IMR-90 (cell line): ENCODE results near the gene MAPK1. TPM values are rescaled to one million over a fixed set of nuclear protein-coding genes. Genes with fewer than 3 reads are reported as not detected.

Experiments used
- ATAC-seq: fragments of 200-7000 bp; cut with Tn5 transposase; 2 replicates; pipeline ENCODE4 v1.9.1; 2020; ENCODE audit warnings: low read depth, mild to moderate bottlenecking, moderate library complexity
- BruUV-seq: library from RNA; stranded (reverse); fragments of 400-500 nt; replicated peaks from 2 replicates; lab custom pipeline; 2021; lab: Mats Ljungman, UMichigan
- CTCF ChIA-PET: fragments of 300-600 bp; formaldehyde crosslinking; extraction: SDS; loops from one replicate; lab custom pipeline; 2021; ENCODE audit warnings: antibody characterized with exemption; lab: Yijun Ruan, JAX
- POLR2A ChIA-PET: fragments of 300-600 bp; sonication (Branson Sonifier 250); formaldehyde crosslinking; loops from one replicate; lab custom pipeline; 2022; ENCODE audit warnings: antibody characterized with exemption; ENCODE audit not compliant: unreplicated experiment; lab: Charles Lee
- DNase-seq: peaks from one replicate; pipeline ENCODE4 v3.0.0; 2013
- H2AFZ ChIP-seq: replicated peaks from 2 replicates; pipeline ENCODE3; 2013; ENCODE audit warnings: low read length, mild to moderate bottlenecking; ENCODE audit not compliant: poor library complexity
- H2AK5ac ChIP-seq: 2 replicates; pipeline ENCODE4 v1.6.1; 2013; ENCODE audit warnings: low read depth, low read length, inconsistent platforms
- H2AK9ac ChIP-seq: replicated peaks from 2 replicates; pipeline ENCODE3; 2013; ENCODE audit warnings: mild to moderate bottlenecking, low read depth, low read length, moderate library complexity; ENCODE audit not compliant: poor library complexity
- H2BK120ac ChIP-seq: 2 replicates; pipeline ENCODE4 v1.6.1; 2013; ENCODE audit warnings: low read depth, low read length, inconsistent platforms
- H2BK15ac ChIP-seq: 3 replicates; pipeline ENCODE4 v1.6.1; 2013; ENCODE audit warnings: low read depth, low read length, inconsistent platforms
- H2BK20ac ChIP-seq: 2 replicates; pipeline ENCODE4 v1.6.1; 2013; ENCODE audit warnings: low read depth, mild to moderate bottlenecking, inconsistent platforms, low read length, moderate library complexity
- H2BK5ac ChIP-seq: 2 replicates; pipeline ENCODE4 v1.6.1; 2013; ENCODE audit warnings: mild to moderate bottlenecking, low read depth, low read length, inconsistent platforms; ENCODE audit not compliant: poor library complexity, severe bottlenecking
- H3K14ac ChIP-seq: replicated peaks from 2 replicates; pipeline ENCODE4 v1.6.1; 2013; ENCODE audit warnings: low read depth, low read length, inconsistent platforms
- H3K18ac ChIP-seq: 2 replicates; pipeline ENCODE4 v1.6.1; 2013; ENCODE audit warnings: low read depth, low read length, control low read depth
- H3K23ac ChIP-seq: 2 replicates; pipeline ENCODE4 v1.6.1; 2013; ENCODE audit warnings: low read depth, low read length, inconsistent platforms
- H3K27ac ChIP-seq: 2 replicates; pipeline ENCODE4 v1.5.1; 2013; ENCODE audit warnings: mild to moderate bottlenecking, control low read depth, low read length; ENCODE audit not compliant: insufficient read depth
- H3K27me3 ChIP-seq: 2 replicates; pipeline ENCODE4 v1.6.1; 2013; ENCODE audit warnings: low read length; ENCODE audit not compliant: control insufficient read depth, insufficient read depth
- H3K36me3 ChIP-seq: 2 replicates; pipeline ENCODE4 v1.6.1; 2013; ENCODE audit warnings: low read length, mixed read lengths; ENCODE audit not compliant: control insufficient read depth, insufficient read depth
- H3K4ac ChIP-seq: 2 replicates; pipeline ENCODE4 v1.6.1; 2013; ENCODE audit warnings: low read depth, low read length, inconsistent platforms
- H3K4me1 ChIP-seq: 2 replicates; pipeline ENCODE4 v1.6.1; 2013; ENCODE audit warnings: low read length, mixed read lengths; ENCODE audit not compliant: control insufficient read depth, insufficient read depth
- H3K4me2 ChIP-seq: 2 replicates; pipeline ENCODE4 v1.6.1; 2013; ENCODE audit warnings: low read depth, mild to moderate bottlenecking, control low read depth, low read length, moderate library complexity
- H3K4me3 ChIP-seq: 2 replicates; pipeline ENCODE4 v1.5.1; 2013; ENCODE audit warnings: low read depth, mild to moderate bottlenecking, control low read depth, low read length, moderate library complexity; ENCODE audit not compliant: insufficient read depth
- H3K56ac ChIP-seq: 2 replicates; pipeline ENCODE4 v1.6.1; 2013; ENCODE audit warnings: low read length, inconsistent platforms; ENCODE audit not compliant: insufficient read depth; ENCODE audit errors: extremely low read depth
- H3K79me1 ChIP-seq, 2 experiments: 2 replicates each; pipeline ENCODE4 v1.6.1; 2013; ENCODE audit warnings: low read length in 2 of 2, inconsistent platforms in 1 of 2, low read depth in 1 of 2
- H3K9ac ChIP-seq: 2 replicates; pipeline ENCODE4 v1.6.1; 2013; ENCODE audit warnings: low read depth, low read length, control low read depth
- H3K9me1 ChIP-seq: 2 replicates; pipeline ENCODE4 v1.6.1; 2013; ENCODE audit warnings: low read length, inconsistent platforms; ENCODE audit not compliant: insufficient read depth
- H3K9me3 ChIP-seq: 2 replicates; pipeline ENCODE4 v1.6.1; 2013; ENCODE audit warnings: low read length; ENCODE audit not compliant: control insufficient read depth, insufficient read depth
- H4K20me1 ChIP-seq: 2 replicates; pipeline ENCODE4 v1.6.1; 2013; ENCODE audit warnings: low read length, inconsistent platforms; ENCODE audit not compliant: insufficient read depth
- H4K5ac ChIP-seq: 2 replicates; pipeline ENCODE4 v1.6.1; 2013; ENCODE audit warnings: mild to moderate bottlenecking, low read depth, low read length, control low read depth
- H4K8ac ChIP-seq, 2 experiments: 2 replicates each; pipeline ENCODE4 v1.6.1; 2013; ENCODE audit warnings: low read depth in 2 of 2, low read length in 2 of 2, control low read depth in 1 of 2, inconsistent platforms in 1 of 2
- H4K91ac ChIP-seq: 2 replicates; pipeline ENCODE4 v1.6.1; 2013; ENCODE audit warnings: low read depth, low read length, inconsistent platforms; ENCODE audit not compliant: insufficient read depth
- CEBPB ChIP-seq: IDR thresholded peaks from 2 replicates; pipeline ENCODE4 v1.6.1; 2012; ENCODE audit warnings: low read depth, low read length, improper control_type of control experiment
- ELK1 ChIP-seq: fragments of 150-350 bp; IDR thresholded peaks from 2 replicates; pipeline ENCODE4 v1.6.1; 2016; ENCODE audit warnings: low read depth, mild to moderate bottlenecking, low read length, moderate library complexity, borderline replicate concordance
- FOS ChIP-seq: fragments of 150-350 bp; IDR thresholded peaks from 2 replicates; pipeline ENCODE4 v1.6.1; 2016; ENCODE audit warnings: low read depth, low read length
- MXI1 ChIP-seq: IDR thresholded peaks from 2 replicates; pipeline ENCODE4 v1.6.1; 2012; ENCODE audit warnings: low read depth, mild to moderate bottlenecking, low read length, moderate library complexity, borderline replicate concordance
- POLR2A ChIP-seq: IDR thresholded peaks from 2 replicates; pipeline ENCODE4 v1.6.1; 2012; ENCODE audit warnings: mild to moderate bottlenecking, low read depth, low read length
- RAD21 ChIP-seq: IDR thresholded peaks from 2 replicates; pipeline ENCODE4 v1.6.1; 2012; ENCODE audit warnings: low read length, improper control_type of control experiment
- RCOR1 ChIP-seq: IDR thresholded peaks from 2 replicates; pipeline ENCODE4 v1.6.1; 2012; ENCODE audit warnings: mild to moderate bottlenecking, low read length, improper control_type of control experiment; ENCODE audit not compliant: insufficient replicate concordance
- RFX5 ChIP-seq: IDR thresholded peaks from 2 replicates; pipeline ENCODE4 v1.8.0; 2012; ENCODE audit warnings: low read depth, mild to moderate bottlenecking, low read length, moderate library complexity
- SMC3 ChIP-seq: fragments of 150-350 bp; IDR thresholded peaks from 2 replicates; pipeline ENCODE4 v1.6.1; 2016; ENCODE audit warnings: low read depth, mild to moderate bottlenecking, antibody characterized with exemption, low read length, moderate library complexity
- USF2 ChIP-seq: fragments of 150-350 bp; IDR thresholded peaks from 2 replicates; pipeline ENCODE4 v1.6.1; 2017; ENCODE audit warnings: mild to moderate bottlenecking, antibody characterized with exemption, low read length, low read depth
- WGBS, 2 experiments: methylation state at CpG; one replicate each; pipeline versions ENCODE4 v1.1.5 to v1.1.7; 2013; ENCODE audit warnings: missing lambda C conversion rate in 2 of 2; ENCODE audit not compliant: insufficient read length in 1 of 2; ENCODE audit errors: extremely low coverage in 2 of 2; 5-methylcytosine and 5-hydroxymethylcytosine counted together
- dilution Hi-C: fragments of 300-500 bp; cut with HindIII; formaldehyde crosslinking; loops from one replicate; pipeline ENCODE4 v1.14.3; 2018; ENCODE audit warnings: low sequenced_read_pairs; ENCODE audit not compliant: unreplicated experiment
- in situ Hi-C: fragments of 300-500 bp; cut with MboI; formaldehyde crosslinking; loops from 3 replicates; pipeline ENCODE4 v1.14.3; 2019; ENCODE audit warnings: low sequenced_read_pairs, inconsistent platforms, mixed read lengths
- intact Hi-C: fragments of 100-400 bp; cut with micrococcal nuclease; formaldehyde crosslinking; loops from 2 replicates; pipeline ENCODE4 v1.10.0; 2022
- polyA plus RNA-seq, 3 experiments: library from polyadenylated mRNA; depleted of rRNA; stranded (reverse); fragments of >200 nt; gene quantifications; 2 replicates each; pipeline ENCODE4 v1.2.3, GENCODE V29; 2012; ENCODE audit warnings: low replicate concordance in 1 of 3
- total RNA-seq: library from RNA; depleted of rRNA; stranded (reverse); fragments of >200 nt; gene quantifications from 2 replicates; pipeline ENCODE4 v1.2.3, GENCODE V29; 2012

The MAPK1 gene
- total and polyA plus RNA-seq, 2 of the 4 experiments (the other 2 are of a cell fraction), result 41.0 to 51.3 TPM

GRCh38 chr22:21758091-21758864 is 109.2 kb downstream of the MAPK1 start:
- 87% methylated on average over 9 of the region's 21 CpGs; no CpG with 5 or more reads in 1 of the 2 experiments for WGBS, 2 experiments
- in situ Hi-C loops, result no loop called here

More at GRCh38 chr22:21758091-21758864, 109.2 kb downstream of the MAPK1 start:
- Histone ChIP-seq H2AK9ac (no peak overlapping the region), H3K9me3 (no peaks in the 10 kb centered on the region), H2BK5ac (no peak overlapping the region), H3K9me1 (peaks cover 33% of the 10 kb centered on the region), H3K14ac (no peak overlapping the region), H3K4me1 (peaks cover 37% of the 10 kb centered on the region), H4K8ac (no peak overlapping the region), H3K23ac (no peak overlapping the region), H3K27ac (no peak overlapping the region), H3K4ac (0 out of 2 replicates have a peak overlapping the region, but pooled peaks have one; percentile 1), H4K5ac (no peak overlapping the region), H3K9ac (no peak overlapping the region), H2AFZ (peak overlapping the region; percentile 10), H2BK120ac (no peak overlapping the region), H3K56ac (no peak overlapping the region), H3K79me1 (peaks cover 17 to 49% of the 10 kb centered on the region in 2 experiments), H2BK20ac (no peak overlapping the region), H2BK15ac (no peak overlapping the region), H4K91ac (no peak overlapping the region), H2AK5ac (peak overlapping the region; percentile 22; the same call in 1 of the 2 replicates), H3K36me3 (peaks cover 13% of the 10 kb centered on the region), H3K4me2 (no peak overlapping the region), H3K18ac (no peak overlapping the region; the same call in 1 of the 2 replicates), H3K27me3 (no peaks in the 10 kb centered on the region), H4K20me1 (peaks cover 19% of the 10 kb centered on the region; the same call in 1 of the 2 replicates), H3K4me3 (no peak overlapping the region)
- BruUV-seq, result no TSS peak
- ATAC-seq (no peak), DNase-seq (no peak)
- intact Hi-C loops (no loop called here), dilution Hi-C loops (no loop called here)
- POLR2A ChIA-PET, result no interaction called here
- CTCF ChIA-PET, result no interaction called here
- TF ChIP-seq MXI1, result no peak
- TF ChIP-seq ELK1, result no peak
- no peak for TF ChIP-seq CEBPB
- no peak for TF ChIP-seq RFX5
- no peak for TF ChIP-seq USF2
- TF ChIP-seq POLR2A, result no peak
- TF ChIP-seq FOS, result no peak
- TF ChIP-seq RAD21, result no peak
- TF ChIP-seq RCOR1, result no peak
- TF ChIP-seq SMC3, result no peak
